Testis (tissue), 2 donors: Measurements from ENCODE around the gene TECRL.

Source experiments
- POLR2A ChIP-seq: fragments of 450-650 bp; IDR thresholded peaks from one replicate; pipeline ENCODE4 v1.6.1; 2017; ENCODE audit warnings: antibody characterized with exemption, mild to moderate bottlenecking, moderate library complexity
- TF ChIP-seq, protein P1 (sequence below), 3 experiments: fragments of 450-650 bp in 2 of 3; fragments of 200-600 bp in 1 of 3; sonication (generic) in 1 of 3; IDR thresholded peaks; one replicate each; pipeline ENCODE4 v1.5.1; 2016 to 2019; ENCODE audit warnings: antibody characterized with exemption in 3 of 3, mild to moderate bottlenecking in 2 of 3, moderate library complexity in 1 of 3

DNA sequence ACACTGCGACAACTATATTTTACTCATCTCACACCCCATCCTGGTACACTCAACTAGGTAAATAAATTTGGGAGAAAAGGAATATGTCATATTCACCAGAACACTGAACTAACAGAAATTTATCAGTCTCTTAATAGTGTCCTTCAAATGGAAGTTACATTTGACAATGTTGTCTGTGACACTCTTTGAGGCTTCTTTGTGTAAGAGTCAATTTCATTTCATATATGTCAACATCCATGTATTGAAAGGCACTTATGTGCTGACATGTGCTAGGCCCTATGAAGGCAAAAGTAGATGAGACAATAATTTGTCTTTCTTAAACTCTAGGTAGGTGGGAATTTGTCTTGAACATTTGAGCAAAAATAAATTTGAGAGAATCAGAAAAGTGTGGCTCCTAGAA, 82.0 kb downstream of the TECRL start:
- TF ChIP-seq, protein P1, sequence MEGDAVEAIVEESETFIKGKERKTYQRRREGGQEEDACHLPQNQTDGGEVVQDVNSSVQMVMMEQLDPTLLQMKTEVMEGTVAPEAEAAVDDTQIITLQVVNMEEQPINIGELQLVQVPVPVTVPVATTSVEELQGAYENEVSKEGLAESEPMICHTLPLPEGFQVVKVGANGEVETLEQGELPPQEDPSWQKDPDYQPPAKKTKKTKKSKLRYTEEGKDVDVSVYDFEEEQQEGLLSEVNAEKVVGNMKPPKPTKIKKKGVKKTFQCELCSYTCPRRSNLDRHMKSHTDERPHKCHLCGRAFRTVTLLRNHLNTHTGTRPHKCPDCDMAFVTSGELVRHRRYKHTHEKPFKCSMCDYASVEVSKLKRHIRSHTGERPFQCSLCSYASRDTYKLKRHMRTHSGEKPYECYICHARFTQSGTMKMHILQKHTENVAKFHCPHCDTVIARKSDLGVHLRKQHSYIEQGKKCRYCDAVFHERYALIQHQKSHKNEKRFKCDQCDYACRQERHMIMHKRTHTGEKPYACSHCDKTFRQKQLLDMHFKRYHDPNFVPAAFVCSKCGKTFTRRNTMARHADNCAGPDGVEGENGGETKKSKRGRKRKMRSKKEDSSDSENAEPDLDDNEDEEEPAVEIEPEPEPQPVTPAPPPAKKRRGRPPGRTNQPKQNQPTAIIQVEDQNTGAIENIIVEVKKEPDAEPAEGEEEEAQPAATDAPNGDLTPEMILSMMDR (IDR thresholded peaks at IDR 0.05) = no peak
- TF ChIP-seq POLR2A = no peak
